HEK293 (cell line): ENCODE results near the gene RRBP1.

Experiments
- CTCF ChIA-PET: fragments of 350-600 bp; formaldehyde crosslinking; extraction: SDS; loops from one replicate; lab custom pipeline; 2021; ENCODE audit warnings: antibody characterized with exemption; lab: Yijun Ruan, JAX
- POLR2A ChIA-PET: fragments of 300-600 bp; formaldehyde crosslinking; extraction: SDS; loops from one replicate; lab custom pipeline; 2020; ENCODE audit warnings: antibody characterized with exemption, inconsistent platforms; lab: Yijun Ruan, JAX
- H3K27ac ChIP-seq: fragments of 200-500 bp; sonication (Bioruptor generic); 2 replicates; pipeline ENCODE4 v1.5.1; 2014; ENCODE audit warnings: low read depth, low read length, control low read depth, inconsistent platforms; ENCODE audit errors: extremely low read depth
- H3K36me3 ChIP-seq, 2 experiments: fragments of 200-500 bp in 1 of 2; sonication (Bioruptor generic) in 1 of 2; 1 replicate in 1 of 2; 2 replicates in 1 of 2; pipeline ENCODE4 v1.5.1; 2014 to 2017; ENCODE audit warnings: inconsistent platforms in 2 of 2, low read length in 2 of 2; ENCODE audit not compliant: control insufficient read depth in 2 of 2, insufficient read depth in 1 of 2
- H3K4me1 ChIP-seq: fragments of 200-500 bp; sonication (Bioruptor generic); 2 replicates; pipeline ENCODE4 v1.5.1; 2014; ENCODE audit warnings: mild to moderate bottlenecking, low read length, inconsistent platforms; ENCODE audit not compliant: control insufficient read depth, insufficient read depth
- H3K4me3 ChIP-seq: 2 replicates; pipeline ENCODE4 v1.5.1; 2011; ENCODE audit warnings: low read depth, mild to moderate bottlenecking, control low read depth, low read length, moderate library complexity
- H3K9me3 ChIP-seq: fragments of 200-500 bp; sonication (Bioruptor generic); 2 replicates; pipeline ENCODE4 v1.5.1; 2014; ENCODE audit warnings: low read depth, low read length, inconsistent platforms; ENCODE audit not compliant: control insufficient read depth, insufficient read depth
- HOXD13 ChIP-seq: sonication (generic); formaldehyde crosslinking; IDR thresholded peaks from 2 replicates; pipeline ENCODE4 v1.8.0; 2022; ENCODE audit warnings: missing genetic modification reagents, borderline replicate concordance
- KLF8 ChIP-seq: fragments of 450-650 bp; formaldehyde crosslinking; IDR thresholded peaks from 2 replicates; pipeline ENCODE4 v1.5.1; 2016; ENCODE audit warnings: missing biosample characterization, missing genetic modification characterization
- KLF9 ChIP-seq: fragments of 450-650 bp; formaldehyde crosslinking; IDR thresholded peaks from 2 replicates; pipeline ENCODE4 v1.5.1; 2016; ENCODE audit warnings: missing biosample characterization, missing genetic modification characterization, low read depth
- OSR2 ChIP-seq: fragments of 450-650 bp; formaldehyde crosslinking; IDR thresholded peaks from 2 replicates; pipeline ENCODE4 v1.5.1; 2016; ENCODE audit warnings: missing biosample characterization, missing genetic modification characterization
- SCRT1 ChIP-seq: fragments of 450-650 bp; formaldehyde crosslinking; IDR thresholded peaks from 2 replicates; pipeline ENCODE4 v1.5.1; 2016; ENCODE audit warnings: missing biosample characterization, missing genetic modification characterization, borderline replicate concordance
- SCRT2 ChIP-seq: fragments of 450-650 bp; formaldehyde crosslinking; IDR thresholded peaks from 2 replicates; pipeline ENCODE4 v1.5.1; 2016; ENCODE audit warnings: missing biosample characterization, missing genetic modification characterization
- ZBTB1 ChIP-seq: fragments of 450-650 bp; formaldehyde crosslinking; IDR thresholded peaks from 2 replicates; pipeline ENCODE4 v1.5.1; 2016; ENCODE audit warnings: missing biosample characterization, missing genetic modification characterization
- ZEB2 ChIP-seq: fragments of 450-650 bp; formaldehyde crosslinking; IDR thresholded peaks from 2 replicates; pipeline ENCODE4 v1.5.1; 2016; ENCODE audit warnings: missing biosample characterization, missing genetic modification characterization
- ZFP69B ChIP-seq: fragments of 450-650 bp; formaldehyde crosslinking; IDR thresholded peaks from 2 replicates; pipeline ENCODE4 v1.5.1; 2016; ENCODE audit warnings: missing biosample characterization, missing genetic modification characterization
- ZNF169 ChIP-seq: fragments of 450-650 bp; formaldehyde crosslinking; IDR thresholded peaks from 2 replicates; pipeline ENCODE4 v1.5.1; 2016; ENCODE audit warnings: missing biosample characterization, missing genetic modification characterization
- ZNF221 ChIP-seq: fragments of 450-650 bp; formaldehyde crosslinking; IDR thresholded peaks from 2 replicates; pipeline ENCODE4 v1.5.1; 2017; ENCODE audit warnings: missing biosample characterization, missing genetic modification characterization, borderline replicate concordance
- ZNF23 ChIP-seq: fragments of 450-650 bp; formaldehyde crosslinking; IDR thresholded peaks from 2 replicates; pipeline ENCODE4 v1.5.1; 2016; ENCODE audit warnings: missing biosample characterization, missing genetic modification characterization, borderline replicate concordance
- ZNF560 ChIP-seq: fragments of 450-650 bp; formaldehyde crosslinking; IDR thresholded peaks from 2 replicates; pipeline ENCODE4 v1.5.1; 2017; ENCODE audit warnings: missing biosample characterization, missing genetic modification characterization, borderline replicate concordance
- ZNF596 ChIP-seq: fragments of 450-650 bp; IDR thresholded peaks from 2 replicates; pipeline ENCODE4 v1.5.0; 2018; ENCODE audit warnings: missing biosample characterization, mild to moderate bottlenecking, missing genetic modification characterization, moderate library complexity
- ZNF777 ChIP-seq: fragments of 450-650 bp; formaldehyde crosslinking; IDR thresholded peaks from 2 replicates; pipeline ENCODE4 v1.5.1; 2017; ENCODE audit warnings: missing biosample characterization, missing genetic modification characterization, borderline replicate concordance
- ZNF791 ChIP-seq: fragments of 450-650 bp; formaldehyde crosslinking; IDR thresholded peaks from 2 replicates; pipeline ENCODE4 v1.5.1; 2016; ENCODE audit warnings: missing biosample characterization, missing genetic modification characterization
- ZSCAN18 ChIP-seq: fragments of 450-650 bp; formaldehyde crosslinking; IDR thresholded peaks from 2 replicates; pipeline ENCODE4 v1.5.1; 2016; ENCODE audit warnings: missing biosample characterization, missing genetic modification characterization
- ZSCAN4 ChIP-seq: fragments of 450-650 bp; formaldehyde crosslinking; IDR thresholded peaks from 2 replicates; pipeline ENCODE4 v1.5.1; 2017; ENCODE audit warnings: missing biosample characterization, missing genetic modification characterization
- TF ChIP-seq, protein P1 (sequence below): fragments of 450-650 bp; formaldehyde crosslinking; IDR thresholded peaks from 2 replicates; pipeline ENCODE4; 2016; ENCODE audit warnings: missing biosample characterization, missing genetic modification characterization
- TF ChIP-seq, protein P2 (sequence below): fragments of 450-650 bp; formaldehyde crosslinking; IDR thresholded peaks from 2 replicates; pipeline ENCODE4 v1.5.1; 2016; ENCODE audit warnings: missing biosample characterization, missing genetic modification characterization

RRBP1 gene

GRCh38 chr20:17628101-17628841 is 53.8 kb downstream of the RRBP1 start (continued):
- TF ChIP-seq ZSCAN4 (no peak), ZFP69B (no peak), OSR2 (no peak), ZNF777 (tag by site-specific recombination) (no peak), ZNF791 (tag by site-specific recombination) (no peak)
- TF ChIP-seq, protein P1, sequence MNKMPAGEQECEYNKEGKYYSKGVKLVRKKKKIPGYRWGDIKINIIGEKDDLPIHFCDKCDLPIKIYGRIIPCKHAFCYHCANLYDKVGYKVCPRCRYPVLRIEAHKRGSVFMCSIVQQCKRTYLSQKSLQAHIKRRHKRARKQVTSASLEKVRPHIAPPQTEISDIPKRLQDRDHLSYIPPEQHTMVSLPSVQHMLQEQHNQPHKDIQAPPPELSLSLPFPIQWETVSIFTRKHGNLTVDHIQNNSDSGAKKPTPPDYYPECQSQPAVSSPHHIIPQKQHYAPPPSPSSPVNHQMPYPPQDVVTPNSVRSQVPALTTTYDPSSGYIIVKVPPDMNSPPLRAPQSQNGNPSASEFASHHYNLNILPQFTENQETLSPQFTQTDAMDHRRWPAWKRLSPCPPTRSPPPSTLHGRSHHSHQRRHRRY (tag by site-specific recombination), result no peak
- TF ChIP-seq, protein P2, sequence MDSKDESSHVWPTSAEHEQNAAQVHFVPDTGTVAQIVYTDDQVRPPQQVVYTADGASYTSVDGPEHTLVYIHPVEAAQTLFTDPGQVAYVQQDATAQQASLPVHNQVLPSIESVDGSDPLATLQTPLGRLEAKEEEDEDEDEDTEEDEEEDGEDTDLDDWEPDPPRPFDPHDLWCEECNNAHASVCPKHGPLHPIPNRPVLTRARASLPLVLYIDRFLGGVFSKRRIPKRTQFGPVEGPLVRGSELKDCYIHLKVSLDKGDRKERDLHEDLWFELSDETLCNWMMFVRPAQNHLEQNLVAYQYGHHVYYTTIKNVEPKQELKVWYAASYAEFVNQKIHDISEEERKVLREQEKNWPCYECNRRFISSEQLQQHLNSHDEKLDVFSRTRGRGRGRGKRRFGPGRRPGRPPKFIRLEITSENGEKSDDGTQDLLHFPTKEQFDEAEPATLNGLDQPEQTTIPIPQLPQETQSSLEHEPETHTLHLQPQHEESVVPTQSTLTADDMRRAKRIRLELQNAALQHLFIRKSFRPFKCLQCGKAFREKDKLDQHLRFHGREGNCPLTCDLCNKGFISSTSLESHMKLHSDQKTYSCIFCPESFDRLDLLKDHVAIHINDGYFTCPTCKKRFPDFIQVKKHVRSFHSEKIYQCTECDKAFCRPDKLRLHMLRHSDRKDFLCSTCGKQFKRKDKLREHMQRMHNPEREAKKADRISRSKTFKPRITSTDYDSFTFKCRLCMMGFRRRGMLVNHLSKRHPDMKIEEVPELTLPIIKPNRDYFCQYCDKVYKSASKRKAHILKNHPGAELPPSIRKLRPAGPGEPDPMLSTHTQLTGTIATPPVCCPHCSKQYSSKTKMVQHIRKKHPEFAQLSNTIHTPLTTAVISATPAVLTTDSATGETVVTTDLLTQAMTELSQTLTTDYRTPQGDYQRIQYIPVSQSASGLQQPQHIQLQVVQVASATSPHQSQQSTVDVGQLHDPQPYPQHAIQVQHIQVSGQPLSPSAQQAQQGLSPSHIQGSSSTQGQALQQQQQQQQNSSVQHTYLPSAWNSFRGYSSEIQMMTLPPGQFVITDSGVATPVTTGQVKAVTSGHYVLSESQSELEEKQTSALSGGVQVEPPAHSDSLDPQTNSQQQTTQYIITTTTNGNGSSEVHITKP (tag by site-specific recombination), result no peak

DNA sequence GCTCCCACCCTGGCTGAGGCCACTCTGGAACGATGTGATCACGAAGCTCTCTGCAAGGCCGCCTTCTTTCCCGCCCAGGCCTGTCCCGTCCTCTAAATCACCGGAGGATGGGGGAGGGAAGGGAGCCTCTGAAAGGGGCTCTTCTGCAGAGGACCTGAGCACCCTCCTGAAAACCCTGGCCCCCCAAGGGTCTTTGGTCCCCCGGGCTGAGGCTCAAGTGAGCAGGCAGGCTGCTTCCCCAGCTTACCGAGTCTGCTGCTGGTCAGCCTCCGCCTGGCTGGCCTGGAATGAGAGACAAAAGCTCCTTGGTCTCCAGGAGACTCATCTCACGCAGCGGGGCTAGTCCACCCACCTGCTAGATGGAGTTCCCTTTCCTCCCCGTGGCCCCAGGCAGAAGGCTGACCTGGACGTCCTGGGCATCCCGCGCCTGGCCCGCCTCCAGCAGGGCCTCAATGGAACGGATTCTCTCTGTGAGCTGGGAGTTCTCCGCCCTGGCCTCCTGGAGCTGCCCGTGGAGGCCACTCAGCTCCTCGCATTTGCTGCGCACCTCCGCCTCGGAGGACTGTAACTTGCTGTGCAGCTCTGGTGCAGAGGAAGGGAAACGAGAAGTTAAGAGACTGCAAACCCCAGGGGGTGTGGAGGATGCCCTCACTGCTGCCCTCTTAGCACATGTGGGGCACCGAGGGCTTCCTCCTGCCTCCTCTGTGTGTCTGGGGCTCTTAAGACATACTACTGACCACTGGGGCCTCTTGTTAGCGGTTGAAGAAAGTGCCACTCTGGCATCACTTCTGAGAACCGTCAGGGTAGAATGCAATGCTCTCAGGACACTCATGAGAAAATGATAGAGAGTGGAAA is 54.7 kb downstream of the RRBP1 start:
- TF ChIP-seq ZNF23 (tag by site-specific recombination), result no peak
- TF ChIP-seq, protein P1 (tag by site-specific recombination), result no peak
- TF ChIP-seq KLF9, result no peak
- TF ChIP-seq, all 188 proteins: peak for 0
- no peaks in the 10 kb centered on the region for H3K9me3 ChIP-seq
- peaks cover 3 to 93% of the 10 kb centered on the region in 2 experiments; a peak in 2 of 3 replicates for H3K36me3 ChIP-seq
- ChIA-PET POLR2A (no interaction called here), CTCF (interaction anchor here (1.2 kb wide), 1 partner anchor 92 kb away, joined by 3 read pairs; no protein-coding TSS in a partner anchor)
- no peak overlapping the region for H3K27ac ChIP-seq
- no peak overlapping the region for H3K4me3 ChIP-seq
- no peaks in the 10 kb centered on the region for H3K4me1 ChIP-seq

DNA sequence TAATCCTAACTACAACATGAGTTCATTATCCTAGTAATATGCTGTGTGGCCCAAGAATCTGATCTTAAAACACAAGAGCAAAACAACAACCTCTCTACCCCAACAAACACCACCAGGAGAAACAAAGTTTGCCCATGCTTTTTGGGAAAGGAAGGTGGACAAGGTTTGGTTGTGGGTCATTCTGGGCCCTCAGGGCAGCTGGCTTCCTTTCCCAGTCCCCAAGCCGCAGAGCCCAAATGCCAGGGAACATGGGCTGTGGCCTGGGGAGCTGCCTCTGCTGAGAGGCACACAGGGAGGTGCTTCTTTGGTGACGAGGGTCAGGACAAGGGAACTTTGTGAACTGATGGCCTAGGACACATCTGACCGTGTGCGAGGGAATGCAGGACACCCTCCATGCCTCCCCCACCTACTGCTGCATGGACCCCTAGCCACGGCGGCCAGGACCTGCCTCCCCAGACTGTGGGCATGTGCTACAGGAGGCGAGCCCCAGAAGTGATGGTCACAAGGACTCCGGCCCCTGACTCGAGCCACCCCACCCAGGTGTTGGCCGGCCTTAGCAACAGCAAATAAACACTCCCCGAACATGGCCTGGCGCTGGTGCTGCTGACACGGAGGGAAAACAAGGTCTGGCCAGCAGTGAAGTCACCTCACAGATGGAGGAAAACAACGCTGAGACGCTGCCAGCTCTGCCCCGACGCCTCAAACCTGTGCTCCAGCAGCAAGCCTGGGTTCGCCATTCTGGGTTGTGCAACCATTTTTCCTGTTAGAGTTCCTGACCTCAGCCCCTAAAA is 55.6 kb downstream of the RRBP1 start:
- ChIA-PET CTCF (no interaction called here), POLR2A (no interaction called here)
- Histone ChIP-seq H3K4me3 (no peak overlapping the region), H3K27ac (no peak overlapping the region), H3K9me3 (no peaks in the 10 kb centered on the region), H3K4me1 (no peaks in the 10 kb centered on the region), H3K36me3 (peaks cover 3 to 93% of the 10 kb centered on the region in 2 experiments; a peak in 2 of 3 replicates)
- TF ChIP-seq ZNF596 (tag by site-specific recombination) (no peak), ZNF560 (no peak), ZBTB1 (tag by site-specific recombination) (no peak), ZSCAN18 (no peak), SCRT1 (tag by site-specific recombination) (no peak), ZNF221 (tag by site-specific recombination) (no peak), ZEB2 (no peak), SCRT2 (no peak), ZNF777 (tag by site-specific recombination) (no peak), KLF8 (tag by site-specific recombination) (no peak), HOXD13 (CRISPR knock-in tag) (no peak), ZNF169 (tag by site-specific recombination) (no peak)
